Hematopoietic multipotent progenitor cell (in vitro differentiated cells): ENCODE results near the gene JDP2. TPM values are rescaled to one million over a fixed set of nuclear protein-coding genes. Genes with fewer than 3 reads are reported as not detected.

ENCODE experiments used
- DNase-seq, 3 donors: peaks; one replicate each; pipeline ENCODE4 v3.0.0-alpha.2; 2011 to 2015; ENCODE audit warnings: low read depth in 2 of 3, low spot score in 2 of 3
- total RNA-seq: library from RNA; depleted of rRNA; stranded (reverse); fragments of >200 nt; gene quantifications from one replicate; pipeline ENCODE4 v1.2.3, GENCODE V29; 2012

The JDP2 gene
- total RNA-seq, 1 donor: 7.5 TPM

DNA sequence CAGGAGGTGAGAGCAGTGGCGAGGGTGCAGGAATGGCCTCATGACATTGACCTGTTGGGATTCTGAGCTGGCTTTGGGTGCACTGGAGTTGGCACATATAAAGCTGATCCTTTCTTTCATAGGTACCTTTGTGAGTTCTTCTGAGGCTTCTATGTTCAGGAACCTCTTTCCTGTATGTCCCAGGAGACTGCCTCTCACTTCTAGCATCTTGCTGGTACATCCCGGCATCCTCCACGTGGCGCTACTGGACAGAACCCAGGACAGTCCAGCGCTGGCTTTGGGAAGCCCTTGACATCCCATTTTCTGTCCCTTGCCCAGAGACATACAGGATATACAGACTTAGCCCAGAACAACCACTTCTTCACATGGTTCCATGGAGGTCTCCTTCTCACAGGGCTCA is 50.1 kb downstream of the JDP2 start:
- no peak for DNase-seq

GRCh38 chr14:75479770-75480600 is 52.2 kb downstream of the JDP2 start:
- no peak for DNase-seq

GRCh38 chr14:75482366-75482765 is 54.5 kb downstream of the JDP2 start:
- no peak for DNase-seq

DNA sequence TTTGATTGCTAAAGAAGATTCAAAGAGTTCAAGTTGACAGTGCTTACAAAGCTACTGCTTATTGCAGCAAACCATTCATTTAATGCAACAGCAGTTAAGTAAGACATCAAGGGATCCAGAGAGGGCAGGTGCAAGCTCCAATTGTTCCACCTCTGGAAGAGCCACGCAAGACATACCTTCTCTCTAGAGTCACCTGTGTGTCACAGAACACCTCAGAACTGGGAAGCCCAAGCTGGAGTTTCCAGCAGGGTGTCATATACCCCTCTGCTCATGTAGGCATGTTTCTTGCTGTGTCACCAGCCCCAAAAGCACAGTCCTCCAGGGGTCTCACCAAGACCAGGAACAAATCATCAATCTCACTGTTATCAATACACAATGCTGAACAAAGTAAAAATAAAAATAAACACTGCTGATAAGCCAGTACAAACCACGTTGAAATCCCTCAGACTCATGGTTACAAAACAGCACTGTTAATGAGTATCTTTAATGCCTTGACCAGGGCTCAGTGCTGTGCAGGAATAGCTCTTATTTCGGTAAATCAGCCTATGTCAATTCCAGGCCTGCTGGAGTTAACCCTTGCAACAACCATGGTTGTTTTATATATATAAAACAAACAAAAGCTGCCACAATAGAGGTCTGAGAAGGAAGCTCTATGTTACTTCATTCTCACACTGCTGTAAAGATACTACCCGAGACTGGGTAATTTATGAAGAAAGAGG is 57.0 kb downstream of the JDP2 start:
- no peak for DNase-seq

- no peak for DNase-seq
These were observed 58.5 kb downstream of the JDP2 start for GRCh38 chr14:75486318-75486717.

- no peak for DNase-seq
These were observed 59.4 kb downstream of the JDP2 start for GRCh38 chr14:75487155-75487671.

DNA sequence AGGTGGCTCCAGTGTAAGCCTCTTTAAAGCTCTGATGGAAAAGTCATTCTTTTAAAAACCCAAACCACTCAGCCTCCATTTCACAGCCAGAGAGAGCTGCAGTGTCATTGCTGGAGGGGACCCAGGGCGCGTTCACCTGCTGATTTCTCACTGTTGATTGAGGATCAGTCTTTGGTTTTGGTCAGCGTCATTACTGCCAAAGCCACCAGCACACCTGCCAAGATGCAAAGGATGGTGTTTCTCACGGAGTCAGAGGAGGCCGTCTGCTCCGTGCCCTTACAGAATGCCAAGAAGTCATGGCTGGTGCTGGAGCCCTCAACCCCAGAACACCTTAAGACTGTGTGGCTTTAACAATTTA is 61.6 kb downstream of the JDP2 start:
- DNase-seq: no peak

DNA sequence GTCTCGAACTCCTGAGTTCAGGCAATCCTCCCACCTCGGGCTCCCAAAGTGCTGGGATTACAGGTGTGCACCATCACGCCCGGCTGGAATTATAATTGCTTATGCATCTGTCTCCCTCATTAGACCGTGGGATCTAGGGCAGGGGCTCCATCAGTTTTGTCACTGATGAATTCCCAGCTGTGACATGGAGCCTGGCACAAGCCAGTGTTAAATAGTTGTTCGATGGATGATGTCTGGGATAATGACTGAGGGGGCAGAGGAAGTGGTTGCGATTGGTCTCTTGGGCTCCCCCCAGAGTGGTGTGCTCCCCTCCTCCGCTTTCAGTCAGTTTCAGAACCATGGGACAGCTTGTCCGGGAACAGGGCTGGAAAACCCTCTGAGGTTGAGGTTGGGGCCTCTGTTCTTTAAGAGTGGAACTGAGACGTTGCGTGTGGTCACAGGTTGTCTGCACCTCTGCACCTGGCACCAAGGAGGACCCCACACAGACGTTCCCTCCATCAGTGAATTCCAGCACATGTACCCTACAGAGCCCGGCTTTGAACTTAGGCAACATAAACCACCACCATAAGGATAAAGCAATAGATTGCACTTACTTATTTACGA is 63.7 kb downstream of the JDP2 start:
- no peak for DNase-seq

GRCh38 chr14:75492832-75493591 is 65.2 kb downstream of the JDP2 start:
- DNase-seq: no peak

GRCh38 chr14:75493592-75494087 is 65.8 kb downstream of the JDP2 start:
- DNase-seq: peak in 1 of 3 donors; percentile 37

DNA sequence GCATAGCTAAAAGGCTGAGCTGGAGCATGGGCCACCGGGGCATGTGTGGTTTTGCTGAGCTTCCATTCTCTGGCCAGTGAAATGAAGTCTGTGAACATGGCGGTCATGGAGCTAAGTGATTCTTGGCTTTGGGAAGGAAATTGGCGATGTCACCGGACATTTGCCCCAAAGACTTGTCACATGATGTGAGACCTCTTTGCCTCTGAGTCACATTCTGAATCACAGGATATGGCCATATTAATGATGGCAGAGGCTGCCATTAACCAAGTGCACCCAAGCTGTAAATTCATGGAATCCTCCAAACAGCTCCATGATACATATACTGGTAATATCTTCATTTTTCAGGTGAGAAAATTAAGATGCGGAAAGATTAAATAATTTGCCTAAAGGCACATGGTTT is 67.1 kb downstream of the JDP2 start:
- no peak for DNase-seq

GRCh38 chr14:75495399-75495798 is 67.6 kb downstream of the JDP2 start:
- no peak for DNase-seq

- peak in 1 of 3 donors; percentile 9 for DNase-seq
These were observed 68.1 kb downstream of the JDP2 start for GRCh38 chr14:75495882-75496281.

DNA sequence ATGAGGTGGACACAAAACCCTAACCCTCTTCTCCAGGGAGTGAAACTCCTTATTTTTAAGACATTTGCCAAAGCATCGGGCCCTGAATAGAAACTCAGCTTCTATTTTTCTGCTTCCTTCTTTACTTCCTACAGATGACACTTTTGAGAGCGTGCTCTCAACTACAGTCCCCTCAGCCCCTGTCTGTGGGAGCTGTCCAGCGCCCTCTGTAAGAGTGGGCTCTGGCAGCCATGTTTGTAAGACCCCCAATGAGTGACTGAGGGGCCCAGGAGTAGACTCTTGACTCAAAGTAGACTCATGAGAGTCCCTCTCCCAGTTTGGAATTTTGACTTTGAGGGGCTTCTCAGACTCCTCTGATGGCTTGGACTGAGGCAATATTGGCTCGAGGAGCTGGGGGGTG is 68.9 kb downstream of the JDP2 start:
- DNase-seq: peak in 1 of 3 donors; percentile 27

DNA sequence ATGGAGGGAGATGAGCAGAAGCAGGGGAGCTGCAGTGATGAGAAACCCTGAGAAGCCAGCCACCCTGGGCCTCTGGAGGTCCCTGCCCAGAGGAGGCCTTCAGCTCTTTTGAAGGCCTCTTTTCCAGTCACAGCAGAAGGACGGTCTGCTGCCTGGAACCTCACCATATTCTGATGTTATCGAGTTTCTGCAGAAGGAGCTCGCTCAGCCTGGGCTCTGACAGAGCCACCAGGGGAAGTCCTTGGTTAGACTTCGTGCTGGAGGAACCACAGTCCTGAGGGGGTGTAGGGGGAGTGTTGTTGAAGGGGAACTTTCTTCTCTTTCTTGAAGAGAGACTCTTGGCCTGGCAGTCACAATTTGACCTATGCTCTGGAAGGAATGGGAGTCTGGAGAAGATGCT is 69.4 kb downstream of the JDP2 start:
- DNase-seq: peak in 2 of 3 donors; percentile 70 to 88

- no peak for DNase-seq
These were observed 69.9 kb downstream of the JDP2 start for GRCh38 chr14:75497701-75498100.

GRCh38 chr14:75499084-75499875 is 71.5 kb downstream of the JDP2 start:
- no peak for DNase-seq

DNA sequence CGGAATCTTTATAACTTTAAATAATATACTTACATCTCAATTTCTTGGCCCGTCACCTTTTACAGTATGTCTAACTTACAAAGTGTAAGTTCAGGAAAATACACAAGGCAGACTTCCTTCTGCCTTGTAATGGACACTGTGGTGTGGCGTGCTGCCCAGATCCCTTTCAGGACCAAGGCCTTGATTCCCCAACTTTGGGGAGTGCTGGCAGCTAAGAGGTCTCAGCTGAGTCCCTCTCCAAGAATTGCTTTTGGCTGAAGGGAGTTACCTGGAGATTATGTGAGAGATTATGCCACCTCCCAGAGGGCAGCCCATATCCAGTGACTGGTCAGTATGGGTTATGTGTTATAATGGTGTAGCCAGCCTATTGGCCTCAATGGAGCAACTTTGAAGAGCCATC is 73.3 kb downstream of the JDP2 start:
- DNase-seq: no peak

GRCh38 chr14:75504411-75504810 is 76.6 kb downstream of the JDP2 start:
- DNase-seq: no peak

- no peak for DNase-seq
These were observed 79.1 kb downstream of the JDP2 start for GRCh38 chr14:75506930-75507329.
